HEK293T (cell line): ENCODE results near the gene CREB3L1.

Source experiments
- CTCF ChIA-PET: fragments of 350-600 bp; formaldehyde crosslinking; extraction: SDS; loops from one replicate; lab custom pipeline; 2021; ENCODE audit warnings: antibody characterized with exemption, inconsistent platforms; lab: Yijun Ruan, JAX
- POLR2A ChIA-PET: fragments of 350-600 bp; formaldehyde crosslinking; extraction: SDS; loops from one replicate; lab custom pipeline; 2020; ENCODE audit warnings: antibody characterized with exemption, inconsistent platforms; lab: Yijun Ruan, JAX
- DNase-seq: peaks from one replicate; pipeline ENCODE4 v3.0.0; 2012; ENCODE audit warnings: mixed read lengths; ENCODE audit errors: extremely low spot score
- ARNT ChIP-seq: fragments of 450-650 bp; IDR thresholded peaks from 2 replicates; pipeline ENCODE4 v1.6.1; 2017; ENCODE audit warnings: mild to moderate bottlenecking
- BHLHE40 ChIP-seq: fragments of 450-650 bp; IDR thresholded peaks from 2 replicates; pipeline ENCODE4 v1.6.1; 2016; ENCODE audit warnings: mild to moderate bottlenecking, moderate library complexity, borderline replicate concordance
- CTBP1 ChIP-seq: fragments of 450-650 bp; IDR thresholded peaks from 2 replicates; pipeline ENCODE4 v1.6.1; 2016; ENCODE audit warnings: borderline replicate concordance
- ELF4 ChIP-seq: fragments of 450-650 bp; IDR thresholded peaks from 2 replicates; pipeline ENCODE4 v1.6.1; 2017; ENCODE audit warnings: antibody characterized with exemption
- FOXA1 ChIP-seq: fragments of 450-650 bp; IDR thresholded peaks from 2 replicates; pipeline ENCODE4 v1.6.1; 2016; ENCODE audit warnings: mild to moderate bottlenecking
- FOXK2 ChIP-seq: fragments of 450-650 bp; IDR thresholded peaks from 2 replicates; pipeline ENCODE4 v1.6.1; 2016; ENCODE audit warnings: mild to moderate bottlenecking
- FOXM1 ChIP-seq: fragments of 450-650 bp; IDR thresholded peaks from 2 replicates; pipeline ENCODE4 v1.6.1; 2017; ENCODE audit warnings: mild to moderate bottlenecking, borderline replicate concordance
- HDGF ChIP-seq: fragments of 450-650 bp; IDR thresholded peaks from 2 replicates; pipeline ENCODE4 v1.6.1; 2017; ENCODE audit warnings: antibody characterized with exemption, borderline replicate concordance
- L3MBTL2 ChIP-seq: fragments of 450-650 bp; conservative IDR thresholded peaks from 2 replicates; pipeline ENCODE4 v1.6.1; 2016; ENCODE audit warnings: mild to moderate bottlenecking
- LEF1 ChIP-seq: fragments of 450-650 bp; IDR thresholded peaks from 2 replicates; pipeline ENCODE4 v1.6.1; 2017; ENCODE audit warnings: mild to moderate bottlenecking, borderline replicate concordance
- NFRKB ChIP-seq: fragments of 450-650 bp; IDR thresholded peaks from 2 replicates; pipeline ENCODE4 v1.6.1; 2016; ENCODE audit warnings: mild to moderate bottlenecking, moderate library complexity
- SP1 ChIP-seq: fragments of 450-650 bp; IDR thresholded peaks from 2 replicates; pipeline ENCODE4 v1.6.1; 2017
- SUZ12 ChIP-seq: fragments of 450-650 bp; IDR thresholded peaks from 2 replicates; pipeline ENCODE4 v1.6.1; 2016; ENCODE audit warnings: mild to moderate bottlenecking
- TARDBP ChIP-seq: fragments of 450-650 bp; IDR thresholded peaks from 2 replicates; pipeline ENCODE4 v1.6.1; 2016
- ZNF384 ChIP-seq: fragments of 450-650 bp; IDR thresholded peaks from 2 replicates; pipeline ENCODE4 v1.6.1; 2016
- TF ChIP-seq, protein P1 (sequence below): fragments of 450-650 bp; IDR thresholded peaks from 2 replicates; pipeline ENCODE4 v1.6.1; 2016

Gene CREB3L1

DNA sequence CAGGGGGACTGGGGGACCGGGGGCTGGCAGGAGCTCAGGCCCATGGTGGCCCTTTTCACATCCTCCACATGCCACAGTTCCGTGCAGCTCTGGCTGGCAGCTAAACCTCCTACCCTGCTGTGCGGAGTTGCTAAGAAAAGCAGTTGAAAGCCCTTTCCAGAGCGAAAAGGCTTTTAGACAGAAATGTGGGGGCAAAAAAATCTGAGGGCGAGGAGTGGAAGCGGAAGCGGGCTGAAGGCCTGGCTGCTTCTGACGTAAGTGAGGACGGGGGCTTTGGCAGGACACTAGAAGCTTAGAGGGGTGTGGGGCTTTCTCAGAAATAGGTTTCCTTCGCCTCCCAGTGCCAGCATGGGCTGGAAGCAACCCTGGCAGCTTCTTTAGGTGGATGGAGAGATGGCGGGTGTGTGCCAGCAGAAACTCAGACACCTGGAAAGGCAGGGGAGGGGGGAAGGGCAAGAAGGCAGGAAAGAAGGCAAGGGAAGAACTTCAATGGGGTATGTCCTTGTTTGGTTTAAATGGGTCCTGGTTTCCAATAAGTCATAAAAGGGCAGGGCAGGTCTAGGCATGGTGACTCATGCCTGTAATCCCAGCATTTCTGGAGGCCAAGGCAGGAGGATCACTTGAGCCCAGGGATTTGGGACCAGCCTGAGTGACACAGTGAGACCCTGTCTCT lies 58.6 kb downstream of the CREB3L1 start:
- POLR2A ChIA-PET: no interaction called here

DNA sequence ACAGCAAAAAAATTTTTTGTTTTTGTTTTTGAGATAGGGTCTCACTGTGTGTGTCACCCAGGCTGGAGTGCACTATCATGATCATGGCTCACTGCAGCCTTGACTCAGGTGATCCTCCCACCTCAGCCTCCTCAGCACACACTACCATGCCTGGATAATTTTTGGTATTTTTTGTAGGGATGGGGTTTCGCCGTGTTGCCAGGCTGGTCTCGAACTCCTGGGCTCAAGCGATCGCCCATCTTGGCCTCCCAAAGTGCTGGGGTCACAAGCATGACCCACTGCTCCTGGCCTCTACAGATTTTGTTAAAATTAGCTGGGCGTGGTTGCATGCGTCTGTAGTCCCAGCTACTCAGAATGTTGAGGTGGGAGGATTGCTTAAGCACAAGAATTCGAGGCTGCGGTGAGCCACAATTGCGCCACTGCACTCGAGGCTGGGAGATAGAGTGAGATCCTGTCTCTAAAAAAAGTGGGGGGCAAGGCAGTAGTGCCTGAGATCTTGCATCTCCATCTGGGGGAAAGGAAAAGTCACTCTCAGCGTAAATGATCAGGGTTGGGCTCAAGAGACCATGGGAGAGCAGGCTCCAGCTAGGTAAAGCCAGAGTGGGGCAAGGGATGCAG lies 59.2 kb downstream of the CREB3L1 start:
- CTCF ChIA-PET: no interaction called here
- TF ChIP-seq ELF4 (no peak), FOXK2 (no peak), ARNT (no peak), CTBP1 (no peak), TARDBP (no peak), SUZ12 (no peak), SP1 (no peak), FOXM1 (no peak)
- TF ChIP-seq, protein P1, sequence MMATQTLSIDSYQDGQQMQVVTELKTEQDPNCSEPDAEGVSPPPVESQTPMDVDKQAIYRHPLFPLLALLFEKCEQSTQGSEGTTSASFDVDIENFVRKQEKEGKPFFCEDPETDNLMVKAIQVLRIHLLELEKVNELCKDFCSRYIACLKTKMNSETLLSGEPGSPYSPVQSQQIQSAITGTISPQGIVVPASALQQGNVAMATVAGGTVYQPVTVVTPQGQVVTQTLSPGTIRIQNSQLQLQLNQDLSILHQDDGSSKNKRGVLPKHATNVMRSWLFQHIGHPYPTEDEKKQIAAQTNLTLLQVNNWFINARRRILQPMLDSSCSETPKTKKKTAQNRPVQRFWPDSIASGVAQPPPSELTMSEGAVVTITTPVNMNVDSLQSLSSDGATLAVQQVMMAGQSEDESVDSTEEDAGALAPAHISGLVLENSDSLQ: no peak
- no peak for DNase-seq
- POLR2A ChIA-PET: no interaction called here

More for the DNA sequence above, 58.6 kb downstream of the CREB3L1 start:
- no peak for DNase-seq
- TF ChIP-seq, protein P1: no peak
- TF ChIP-seq ELF4 (no peak), FOXA1 (no peak), TARDBP (no peak), L3MBTL2 (no peak)
- CTCF ChIA-PET: no interaction called here

DNA sequence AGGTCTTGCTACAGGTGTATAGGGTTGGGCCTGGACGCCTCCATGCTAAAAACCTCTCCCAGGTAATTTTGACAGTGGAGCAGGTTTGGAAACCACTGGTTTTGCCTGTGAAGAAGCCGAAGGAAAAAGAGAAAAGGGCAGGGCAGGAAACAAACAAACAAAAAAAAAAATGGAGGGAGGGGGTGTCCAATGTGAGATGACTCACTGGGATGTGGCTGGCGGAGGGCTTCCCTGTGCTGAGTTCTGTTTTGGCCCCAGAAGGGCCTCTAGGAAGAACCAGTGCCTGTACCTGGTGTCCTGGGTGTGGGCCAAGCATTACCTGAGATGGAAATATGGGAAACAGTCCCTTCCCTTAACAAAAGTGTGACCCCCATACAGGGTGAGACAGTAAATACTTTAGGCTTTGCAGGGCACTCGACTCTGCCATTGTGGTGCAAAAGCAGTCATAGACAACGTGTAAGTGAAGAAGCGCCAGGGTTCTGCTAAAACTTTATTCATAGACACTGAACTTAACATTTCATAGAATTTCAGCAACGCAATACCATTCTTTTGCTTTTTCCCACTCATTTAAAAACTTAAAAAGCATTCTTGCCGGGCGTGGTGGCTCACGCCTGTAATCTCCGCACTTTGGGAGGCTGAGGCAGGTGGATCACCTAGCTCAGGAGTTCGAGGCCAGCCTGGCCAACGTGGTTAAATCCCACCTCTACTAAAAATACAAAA lies 60.3 kb downstream of the CREB3L1 start:
- ChIA-PET CTCF (interaction anchor here (1.3 kb wide), 1 partner anchor 15 kb away, joined by 4 read pairs; no protein-coding TSS in a partner anchor), POLR2A (interaction anchor here (1.6 to 3.5 kb wide), 2 partner anchors 8 to 94 kb away, joined by 7 to 11 read pairs; no protein-coding TSS in a partner anchor)
- DNase-seq: no peak
- TF ChIP-seq FOXM1: no peak
- TF ChIP-seq FOXK2: no peak
- no peak for TF ChIP-seq SP1
- TF ChIP-seq ARNT: no peak
- no peak for TF ChIP-seq L3MBTL2
- no peak for TF ChIP-seq FOXA1

DNA sequence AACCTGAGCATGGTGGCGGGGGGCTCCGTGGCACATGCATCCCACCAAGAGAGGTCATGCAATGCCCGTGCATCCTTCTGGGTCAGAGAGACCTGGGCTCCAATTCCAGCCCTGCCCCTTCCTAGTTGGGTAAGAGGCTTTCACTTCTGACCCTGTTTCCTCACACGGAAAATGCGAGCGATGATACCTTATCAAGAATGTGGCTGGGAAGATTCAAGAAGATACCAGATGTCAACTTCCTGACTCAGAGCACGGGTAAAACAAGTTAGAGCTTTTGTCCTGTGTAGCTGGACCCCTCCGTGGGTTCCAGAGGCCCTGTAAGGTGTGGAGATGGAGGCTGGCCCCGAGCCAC lies 61.1 kb downstream of the CREB3L1 start:
- no peak for DNase-seq
- TF ChIP-seq LEF1 (no peak), FOXK2 (no peak), ZNF384 (no peak), SP1 (no peak), L3MBTL2 (no peak), FOXM1 (no peak), SUZ12 (no peak), NFRKB (no peak), BHLHE40 (no peak), HDGF (no peak), TARDBP (no peak), CTBP1 (no peak), ARNT (no peak), ELF4 (no peak), FOXA1 (no peak)
- TF ChIP-seq, protein P1: no peak
- ChIA-PET CTCF (interaction anchor here (0.8 to 1.3 kb wide), 2 partner anchors 9 to 14 kb away, joined by 3 to 4 read pairs; partner anchors contain the start of gene DGKZ), POLR2A (interaction anchor here (1.0 to 3.5 kb wide), 3 partner anchors 9 to 95 kb away, joined by 3 to 11 read pairs (median 7); no protein-coding TSS in a partner anchor)

DNA sequence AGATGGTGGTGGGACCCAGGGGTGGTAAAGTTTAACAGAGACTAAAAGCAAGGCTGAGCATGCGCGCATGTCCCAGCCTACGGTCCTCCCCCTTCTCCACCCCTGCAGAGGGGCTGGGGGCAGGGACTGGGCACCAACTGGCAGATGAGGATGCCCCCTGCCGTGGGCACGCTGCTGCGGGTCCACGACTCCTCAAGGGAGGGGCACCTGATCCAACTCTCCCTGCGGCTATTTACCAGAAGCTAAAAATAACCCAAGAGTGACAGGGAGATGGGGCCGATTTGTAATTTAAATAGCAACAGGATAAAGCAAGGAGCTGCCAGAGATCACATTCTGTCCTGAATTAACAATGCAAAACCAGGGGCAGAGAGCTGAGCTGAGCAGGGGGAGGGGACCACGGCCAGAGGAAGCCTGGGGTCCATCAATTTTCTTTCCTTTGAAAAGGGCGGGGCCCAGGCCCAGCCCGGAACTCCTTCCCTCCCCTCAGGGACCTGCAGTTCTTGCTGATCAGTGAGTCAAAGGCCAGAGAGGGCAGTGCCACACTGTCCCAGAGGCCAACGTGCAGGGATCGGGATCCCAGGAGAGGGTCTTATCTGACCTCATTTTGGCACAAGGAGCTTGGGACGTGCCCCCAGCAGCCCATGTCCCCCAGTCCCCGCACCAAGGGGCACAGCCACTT lies 61.7 kb downstream of the CREB3L1 start:
- TF ChIP-seq, protein P1: peak; percentile 60
- TF ChIP-seq L3MBTL2: no peak
- DNase-seq: no peak
- ChIA-PET CTCF (interaction anchor here (0.6 to 1.3 kb wide), 3 partner anchors 8 to 202 kb away, joined by 3 to 4 read pairs (median 3); partner anchors contain the start of gene DGKZ), POLR2A (interaction anchor here (1.0 to 3.5 kb wide), 3 partner anchors 9 to 96 kb away, joined by 3 to 11 read pairs (median 7); no protein-coding TSS in a partner anchor)
